Loucy (cell line): ENCODE data around the gene ATXN7L1.

Experiments
- CTCF ChIP-seq: fragments of 200-600 bp; sonication (generic); conservative IDR thresholded peaks from 2 replicates; pipeline ENCODE4 v1.5.1; 2014; ENCODE audit warnings: mild to moderate bottlenecking, antibody characterized with exemption, low read length
- EZH2phosphoT487 ChIP-seq: fragments of 200-600 bp; IDR thresholded peaks from 2 replicates; pipeline ENCODE4 v1.6.1; 2018; ENCODE audit warnings: antibody characterized with exemption, mild to moderate bottlenecking, moderate library complexity, borderline replicate concordance

- no peak for TF ChIP-seq CTCF
- no peak for TF ChIP-seq EZH2phosphoT487
Observed at GRCh38 chr7:105851064-105851463, 25.3 kb downstream of the ATXN7L1 start.
